Sigmoid colon (tissue), 7 donors: ENCODE measurements around the gene PLPP6. TPM values are rescaled to one million over a fixed set of nuclear protein-coding genes. Genes with fewer than 3 reads are reported as not detected.

Experiments
- DNase-seq: peaks from one replicate; pipeline ENCODE4 v3.0.0-alpha.2; 2019
- H3K27ac ChIP-seq, 4 donors: fragments of 200-600 bp; sonication (generic); one replicate each; pipeline ENCODE4 v1.5.1; 2016 to 2019; ENCODE audit warnings: mild to moderate bottlenecking in 1 of 4
- H3K27me3 ChIP-seq, 3 donors: fragments of 200-600 bp; sonication (generic); one replicate each; pipeline ENCODE4 v1.5.1; 2019; ENCODE audit warnings: mild to moderate bottlenecking in 1 of 3
- H3K36me3 ChIP-seq, 4 donors: fragments of 200-600 bp; sonication (generic); one replicate each; pipeline ENCODE4 v1.5.1; 2016 to 2019
- H3K4me1 ChIP-seq, 4 donors: fragments of 200-600 bp; sonication (generic); one replicate each; pipeline ENCODE4 v1.5.1; 2017 to 2019
- H3K4me3 ChIP-seq, 4 donors: fragments of 200-600 bp; sonication (generic); one replicate each; pipeline ENCODE4 v1.5.1; 2017 to 2019; ENCODE audit warnings: mild to moderate bottlenecking in 2 of 4, moderate library complexity in 1 of 4
- H3K9me3 ChIP-seq, 4 donors: fragments of 200-600 bp in 3 of 4; sonication (generic) in 3 of 4; one replicate each; pipeline versions ENCODE4 v1.5.1 to v1.6.1; 2013 to 2019
- EP300 ChIP-seq, 4 donors: sonication (generic); formaldehyde crosslinking; IDR thresholded peaks; one replicate each; pipeline ENCODE4 v1.6.1; 2017; ENCODE audit warnings: antibody characterized with exemption in 4 of 4
- POLR2A ChIP-seq, 2 donors: fragments of 450-650 bp; IDR thresholded peaks; one replicate each; pipeline ENCODE4 v1.6.1; 2016; ENCODE audit warnings: antibody characterized with exemption in 2 of 2, mild to moderate bottlenecking in 2 of 2, moderate library complexity in 2 of 2
- POLR2AphosphoS5 ChIP-seq, 4 donors: sonication (generic); formaldehyde crosslinking; IDR thresholded peaks; one replicate each; pipeline ENCODE4 v1.6.1; 2017; ENCODE audit warnings: antibody characterized with exemption in 4 of 4
- WGBS, 2 donors: extraction: QIAGEN DNeasy Blood & Tissue Kit; methylation state at CpG; one replicate each; pipeline ENCODE4 v1.1.7; 2013; 5-methylcytosine and 5-hydroxymethylcytosine counted together
- intact Hi-C: fragments of 100-400 bp; cut with DNase I; formaldehyde crosslinking; loops from one replicate; pipeline ENCODE4 v1.15.1; 2023
- polyA plus RNA-seq, 3 donors: library from polyadenylated mRNA; stranded (reverse); fragments of 200-250 nt; gene quantifications; one replicate each; pipeline ENCODE4 v1.2.3, GENCODE V29; 2013
- total RNA-seq, 4 donors: library from RNA; depleted of rRNA; stranded (reverse); fragments of >200 nt; gene quantifications; one replicate each; pipeline ENCODE4 v1.1.0, GENCODE V29; 2016
- TF ChIP-seq, protein P1 (sequence below), 4 experiments: fragments of 450-650 bp in 3 of 4; fragments of 200-600 bp in 1 of 4; IDR thresholded peaks; one replicate each; pipeline ENCODE4 v1.5.1; 2016 to 2019; ENCODE audit warnings: antibody characterized with exemption in 4 of 4, mild to moderate bottlenecking in 3 of 4, moderate library complexity in 2 of 4
- donor health status: healthy with polysubstance abuse.
- donor health status: Bipolar disorder and iron deficiency.
- donor health status: healthy.

PLPP6 gene
- total and polyA plus RNA-seq, 7 donors: 3.0 to 10.7 (median 3.7) TPM

DNA sequence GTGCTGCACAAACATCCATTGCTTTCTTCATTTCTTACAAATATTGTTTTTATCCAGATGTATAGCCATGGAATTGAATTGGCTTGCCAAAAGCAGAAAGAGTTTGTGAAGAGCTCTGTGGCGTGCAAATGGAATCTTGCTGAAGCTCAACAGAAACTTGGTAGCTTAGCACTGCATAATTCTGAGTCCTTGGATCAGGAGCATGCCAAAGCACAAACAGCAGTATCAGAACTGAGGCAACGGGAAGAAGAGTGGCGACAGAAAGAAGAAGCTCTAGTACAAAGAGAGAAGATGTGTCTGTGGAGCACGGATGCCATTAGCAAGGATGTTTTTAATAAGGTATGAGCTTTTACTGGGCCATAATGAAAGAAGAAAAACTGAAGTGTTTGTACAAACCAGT lies 22.7 kb downstream of the PLPP6 start:
- DNase-seq: no peak
- Histone ChIP-seq H3K36me3 (peaks cover 0 to 26% (median 4%) of the 10 kb centered on the region in 4 donors), H3K4me1 (peaks cover 0 to 68% (median 43%) of the 10 kb centered on the region in 4 donors), H3K27ac (peak overlapping the region in 3 of 4 donors; percentile 23 to 40 (median 40)), H3K27me3 (no peaks in the 10 kb centered on the region), H3K9me3 (no peaks in the 10 kb centered on the region), H3K4me3 (no peak overlapping the region)
- no peak for TF ChIP-seq EP300 (IDR thresholded peaks at IDR 0.05)
- no peak for TF ChIP-seq POLR2AphosphoS5 (IDR thresholded peaks at IDR 0.05)
- TF ChIP-seq POLR2A (IDR thresholded peaks at IDR 0.05): no peak
- intact Hi-C loops: loop anchor here (10.0 kb wide), 1 partner anchor 390 kb away; no protein-coding TSS in a partner anchor
- WGBS, 2 donors: 90 to 91% methylated on average over 4 of the region's 4 CpGs

GRCh38 chr9:4686112-4686511 lies 24.0 kb downstream of the PLPP6 start:
- peak overlapping the region in 3 of 4 donors; percentile 24 to 58 (median 40) for H3K27ac ChIP-seq
- H3K4me3 ChIP-seq: no peak overlapping the region
- no peak for TF ChIP-seq EP300 (IDR thresholded peaks at IDR 0.05)
- TF ChIP-seq, protein P1, sequence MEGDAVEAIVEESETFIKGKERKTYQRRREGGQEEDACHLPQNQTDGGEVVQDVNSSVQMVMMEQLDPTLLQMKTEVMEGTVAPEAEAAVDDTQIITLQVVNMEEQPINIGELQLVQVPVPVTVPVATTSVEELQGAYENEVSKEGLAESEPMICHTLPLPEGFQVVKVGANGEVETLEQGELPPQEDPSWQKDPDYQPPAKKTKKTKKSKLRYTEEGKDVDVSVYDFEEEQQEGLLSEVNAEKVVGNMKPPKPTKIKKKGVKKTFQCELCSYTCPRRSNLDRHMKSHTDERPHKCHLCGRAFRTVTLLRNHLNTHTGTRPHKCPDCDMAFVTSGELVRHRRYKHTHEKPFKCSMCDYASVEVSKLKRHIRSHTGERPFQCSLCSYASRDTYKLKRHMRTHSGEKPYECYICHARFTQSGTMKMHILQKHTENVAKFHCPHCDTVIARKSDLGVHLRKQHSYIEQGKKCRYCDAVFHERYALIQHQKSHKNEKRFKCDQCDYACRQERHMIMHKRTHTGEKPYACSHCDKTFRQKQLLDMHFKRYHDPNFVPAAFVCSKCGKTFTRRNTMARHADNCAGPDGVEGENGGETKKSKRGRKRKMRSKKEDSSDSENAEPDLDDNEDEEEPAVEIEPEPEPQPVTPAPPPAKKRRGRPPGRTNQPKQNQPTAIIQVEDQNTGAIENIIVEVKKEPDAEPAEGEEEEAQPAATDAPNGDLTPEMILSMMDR (IDR thresholded peaks at IDR 0.05): no peak
- TF ChIP-seq POLR2A (IDR thresholded peaks at IDR 0.05): no peak
- no peak for TF ChIP-seq POLR2AphosphoS5 (IDR thresholded peaks at IDR 0.05)
- peaks cover 0 to 39% (median 4%) of the 10 kb centered on the region in 4 donors for H3K36me3 ChIP-seq
- DNase-seq: no peak
- H3K4me1 ChIP-seq: peaks cover 0 to 61% (median 39%) of the 10 kb centered on the region in 4 donors
- 79 to 87% methylated on average over 4 of the region's 4 CpGs for WGBS, 2 donors
- intact Hi-C loops: loop anchor here (10.0 kb wide), 1 partner anchor 391 kb away; no protein-coding TSS in a partner anchor
- H3K9me3 ChIP-seq: no peaks in the 10 kb centered on the region
- H3K27me3 ChIP-seq: no peaks in the 10 kb centered on the region

DNA sequence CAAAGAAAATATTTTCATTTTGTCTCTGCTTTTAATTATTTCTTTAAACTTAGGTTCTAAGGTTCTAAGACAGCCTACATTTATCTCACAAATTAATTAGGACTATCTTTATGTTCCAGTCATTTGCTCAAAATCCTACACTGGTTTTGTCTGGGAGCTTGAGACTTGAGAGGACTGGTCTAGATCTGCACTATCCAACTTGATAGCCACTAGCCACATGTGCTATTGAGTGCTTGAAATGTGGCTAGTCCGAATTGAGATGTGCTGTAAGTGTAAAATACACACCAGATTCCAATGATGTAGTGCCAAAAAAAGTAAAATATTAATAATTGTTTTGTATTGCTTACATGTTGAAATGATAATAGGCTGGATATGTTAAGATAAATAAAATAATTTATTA lies 24.5 kb downstream of the PLPP6 start:
- intact Hi-C loops: loop anchor here (10.0 kb wide), 1 partner anchor 392 kb away; no protein-coding TSS in a partner anchor
- Histone ChIP-seq H3K4me3 (no peak overlapping the region), H3K36me3 (peaks cover 0 to 44% (median 4%) of the 10 kb centered on the region in 4 donors), H3K27ac (peak overlapping the region in 3 of 4 donors; percentile 24 to 58 (median 40)), H3K27me3 (no peaks in the 10 kb centered on the region), H3K4me1 (peaks cover 0 to 56% (median 35%) of the 10 kb centered on the region in 4 donors), H3K9me3 (no peaks in the 10 kb centered on the region)
- WGBS, 2 donors: 76 to 81% methylated on average over 1 of the region's 1 CpG
- no peak for DNase-seq
- TF ChIP-seq POLR2AphosphoS5 (IDR thresholded peaks at IDR 0.05) (no peak), POLR2A (IDR thresholded peaks at IDR 0.05) (no peak), EP300 (IDR thresholded peaks at IDR 0.05) (no peak)
- TF ChIP-seq, protein P1 (IDR thresholded peaks at IDR 0.05): no peak

DNA sequence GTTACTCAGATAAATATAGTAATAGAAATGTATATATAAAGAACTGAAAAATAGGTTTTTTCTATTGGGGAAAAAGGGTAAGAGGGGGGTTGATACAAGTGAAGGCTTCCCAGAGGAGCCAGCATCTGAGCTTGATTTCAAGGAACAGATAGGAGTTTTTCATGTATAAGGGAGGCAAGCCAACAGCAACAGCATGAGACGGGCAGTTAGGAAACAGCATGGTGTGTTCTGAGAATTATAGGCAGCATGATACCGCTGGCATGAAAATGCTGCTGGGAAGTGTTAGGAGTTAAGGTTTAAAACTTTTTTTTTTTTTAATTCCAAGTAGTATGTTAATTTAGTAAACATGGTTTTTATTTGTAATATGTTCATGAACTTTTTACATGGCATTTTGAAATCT lies 26.9 kb downstream of the PLPP6 start:
- WGBS, 2 donors: 46 to 71% methylated on average over 2 of the region's 2 CpGs
- no peak for DNase-seq
- TF ChIP-seq POLR2A (IDR thresholded peaks at IDR 0.05): no peak
- TF ChIP-seq EP300 (IDR thresholded peaks at IDR 0.05): no peak
- no peak for TF ChIP-seq POLR2AphosphoS5 (IDR thresholded peaks at IDR 0.05)
- TF ChIP-seq, protein P1 (IDR thresholded peaks at IDR 0.05): no peak
- Histone ChIP-seq H3K27me3 (no peaks in the 10 kb centered on the region), H3K4me3 (no peak overlapping the region), H3K27ac (no peak overlapping the region), H3K36me3 (peaks cover 0 to 49% (median 4%) of the 10 kb centered on the region in 4 donors), H3K4me1 (peaks cover 0 to 44% (median 31%) of the 10 kb centered on the region in 4 donors), H3K9me3 (no peaks in the 10 kb centered on the region)
- intact Hi-C loops: loop anchor here (10.0 kb wide), 1 partner anchor 394 kb away; no protein-coding TSS in a partner anchor

DNA sequence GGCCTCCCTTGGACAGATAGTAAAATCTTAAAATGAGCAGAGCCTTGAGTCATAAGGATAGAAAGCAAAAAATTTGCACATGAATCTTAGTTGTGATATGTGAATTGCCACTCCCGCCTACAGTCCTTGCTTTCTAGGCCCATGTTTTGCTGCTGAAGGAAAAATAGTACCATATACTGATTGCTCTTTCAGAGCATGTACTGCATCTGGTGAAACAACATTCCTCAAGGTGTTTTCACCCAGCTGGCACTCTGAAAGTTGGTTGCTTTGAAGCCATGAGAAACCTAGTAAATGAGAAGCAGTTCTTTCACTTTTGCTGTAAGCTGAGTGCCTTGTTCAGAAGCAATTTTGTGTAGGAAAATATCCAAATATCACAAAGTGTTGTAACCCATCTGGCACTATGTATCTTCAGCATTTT lies 27.6 kb downstream of the PLPP6 start:
- H3K9me3 ChIP-seq: no peaks in the 10 kb centered on the region
- H3K27me3 ChIP-seq: no peaks in the 10 kb centered on the region
- H3K27ac ChIP-seq: peak overlapping the region in 1 of 4 donors; percentile 8
- peaks cover 0 to 55% (median 4%) of the 10 kb centered on the region in 4 donors for H3K36me3 ChIP-seq
- H3K4me3 ChIP-seq: no peak overlapping the region
- TF ChIP-seq POLR2A (IDR thresholded peaks at IDR 0.05) (no peak), EP300 (IDR thresholded peaks at IDR 0.05) (no peak), POLR2AphosphoS5 (IDR thresholded peaks at IDR 0.05) (no peak)
- TF ChIP-seq, protein P1 (IDR thresholded peaks at IDR 0.05): no peak
- intact Hi-C loops: loop anchor here (10.0 kb wide), 1 partner anchor 395 kb away; no protein-coding TSS in a partner anchor
- H3K4me1 ChIP-seq: peaks cover 0 to 37% (median 28%) of the 10 kb centered on the region in 4 donors
- WGBS, 2 donors: 81 to 83% methylated on average over 1 of the region's 1 CpG
- no peak for DNase-seq
